CD8-positive, alpha-beta memory T cell (primary cell): ENCODE results near the gene USP16. TPM values are rescaled to one million over a fixed set of nuclear protein-coding genes. Genes with fewer than 3 reads are reported as not detected.
A peak's percentile ranks its signal among the peaks of the same experiment; 100 is the strongest.
"Not testable (repeated sequence)": the region's sequence is repeated elsewhere in the genome, so short reads cannot be mapped to it uniquely, and the experiment has no call there.

ENCODE experiments used
- CTCF ChIA-PET: fragments of 350-600 bp; sonication (Branson Sonifier 250); formaldehyde crosslinking; loops from one replicate; lab custom pipeline; 2021; ENCODE audit warnings: antibody characterized with exemption; lab: Charles Lee
- POLR2A ChIA-PET: fragments of 350-600 bp; sonication (Branson Sonifier 250); formaldehyde crosslinking; loops from one replicate; lab custom pipeline; 2021; ENCODE audit warnings: antibody characterized with exemption; lab: Charles Lee
- DNase-seq, 5 donors: peaks; one replicate each; pipeline versions ENCODE4 v3.0.0 to v3.0.0-alpha.2; 2020 to 2022; ENCODE audit warnings: mixed read lengths in 1 of 5
- H3K27ac ChIP-seq: one replicate; pipeline ENCODE4 v1.7.0; 2013; ENCODE audit warnings: low read depth, mild to moderate bottlenecking, low read length, moderate library complexity
- H3K27me3 ChIP-seq: 2 replicates; pipeline ENCODE4 v1.7.0; 2013; ENCODE audit warnings: low read length, mild to moderate bottlenecking; ENCODE audit not compliant: insufficient read depth, poor library complexity, severe bottlenecking
- H3K36me3 ChIP-seq: 2 replicates; pipeline ENCODE4 v1.7.0; 2013; ENCODE audit warnings: mild to moderate bottlenecking, low read length, moderate library complexity; ENCODE audit not compliant: insufficient read depth
- H3K4me1 ChIP-seq: 2 replicates; pipeline ENCODE4 v1.7.0; 2013; ENCODE audit warnings: mild to moderate bottlenecking, low read length, moderate library complexity; ENCODE audit not compliant: insufficient read depth
- H3K4me3 ChIP-seq: 2 replicates; pipeline ENCODE4 v1.7.0; 2013; ENCODE audit warnings: mild to moderate bottlenecking, low read length
- H3K9me3 ChIP-seq: 2 replicates; pipeline ENCODE4 v1.7.0; 2013; ENCODE audit warnings: mild to moderate bottlenecking, low read length
- H3K27ac Mint-ChIP-seq, 8 donors: one replicate each; pipeline ENCODE4 v1.8.0; 2020 to 2021; ENCODE audit warnings: mixed read lengths in 8 of 8, mild to moderate bottlenecking in 6 of 8, inconsistent platforms in 3 of 8, moderate library complexity in 3 of 8
- H3K27me3 Mint-ChIP-seq, 2 donors: one replicate each; pipeline ENCODE4 v1.8.0; 2020 to 2021; ENCODE audit warnings: mixed read lengths in 2 of 2, mild to moderate bottlenecking in 1 of 2, moderate library complexity in 1 of 2
- H3K36me3 Mint-ChIP-seq, 3 donors: one replicate each; pipeline ENCODE4 v1.8.0; 2020 to 2021; ENCODE audit warnings: mixed read lengths in 3 of 3, inconsistent platforms in 1 of 3, mild to moderate bottlenecking in 1 of 3
- H3K4me1 Mint-ChIP-seq, 3 donors: one replicate each; pipeline ENCODE4 v1.8.0; 2020 to 2021; ENCODE audit warnings: mixed read lengths in 3 of 3, inconsistent platforms in 1 of 3, mild to moderate bottlenecking in 1 of 3
- H3K4me3 Mint-ChIP-seq, 7 donors: one replicate each; pipeline ENCODE4 v1.8.0; 2020 to 2021; ENCODE audit warnings: mixed read lengths in 7 of 7, mild to moderate bottlenecking in 6 of 7, moderate library complexity in 4 of 7, inconsistent platforms in 2 of 7
- H3K9me3 Mint-ChIP-seq, 5 donors: one replicate each; pipeline ENCODE4 v1.8.0; 2020 to 2022; ENCODE audit warnings: mixed read lengths in 5 of 5, mild to moderate bottlenecking in 3 of 5, moderate library complexity in 2 of 5, inconsistent platforms in 1 of 5
- polyA plus RNA-seq: library from polyadenylated mRNA; unstranded; fragments of 300-500 nt; fragmentation: Illumina TruSeq; gene quantifications from one replicate; pipeline ENCODE4 v1.2.3, GENCODE V29; 2021
- total RNA-seq, 2 experiments: library from RNA; stranded (reverse); gene quantifications; one replicate each; pipeline ENCODE4 v1.2.3, GENCODE V29; 2021

Gene USP16
- total and polyA plus RNA-seq, 3 experiments from 2014 or later, result 32.5 to 55.9 (median 55.7) TPM

DNA sequence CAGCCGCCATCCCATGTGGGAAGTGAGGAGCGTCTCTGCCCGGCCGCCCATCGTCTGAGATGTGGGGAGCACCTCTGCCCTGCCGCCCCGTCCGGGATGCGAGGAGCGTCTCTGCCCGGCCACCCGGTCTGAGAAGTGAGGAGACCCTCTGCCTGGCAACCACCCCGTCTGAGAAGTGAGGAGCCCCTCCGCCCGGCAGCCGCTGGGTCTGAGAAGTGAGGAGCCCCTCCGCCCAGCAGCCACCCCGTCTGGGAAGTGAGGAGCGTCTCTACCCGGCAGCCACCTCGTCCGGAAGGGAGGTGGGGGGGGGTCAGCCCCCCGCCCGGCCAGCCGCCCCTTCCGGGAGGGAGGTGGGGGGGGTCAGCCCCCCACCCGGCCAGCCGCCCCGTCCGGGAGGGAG lies 13.2 kb upstream of the USP16 start:
- H3K27ac Mint-ChIP-seq, H3K27ac ChIP-seq, CTCF ChIA-PET, H3K27me3 ChIP-seq, POLR2A ChIA-PET, H3K27me3 Mint-ChIP-seq, H3K4me3 ChIP-seq, H3K9me3 ChIP-seq, H3K4me3 Mint-ChIP-seq, H3K9me3 Mint-ChIP-seq, DNase-seq, H3K4me1 ChIP-seq, H3K36me3 ChIP-seq: not testable (repeated sequence)
- peaks cover 0 to 22% (median 4%) of the 10 kb centered on the region in 3 donors for H3K36me3 Mint-ChIP-seq
- H3K4me1 Mint-ChIP-seq, result peaks cover 0 to 10% (median 0%) of the 10 kb centered on the region in 3 donors

DNA sequence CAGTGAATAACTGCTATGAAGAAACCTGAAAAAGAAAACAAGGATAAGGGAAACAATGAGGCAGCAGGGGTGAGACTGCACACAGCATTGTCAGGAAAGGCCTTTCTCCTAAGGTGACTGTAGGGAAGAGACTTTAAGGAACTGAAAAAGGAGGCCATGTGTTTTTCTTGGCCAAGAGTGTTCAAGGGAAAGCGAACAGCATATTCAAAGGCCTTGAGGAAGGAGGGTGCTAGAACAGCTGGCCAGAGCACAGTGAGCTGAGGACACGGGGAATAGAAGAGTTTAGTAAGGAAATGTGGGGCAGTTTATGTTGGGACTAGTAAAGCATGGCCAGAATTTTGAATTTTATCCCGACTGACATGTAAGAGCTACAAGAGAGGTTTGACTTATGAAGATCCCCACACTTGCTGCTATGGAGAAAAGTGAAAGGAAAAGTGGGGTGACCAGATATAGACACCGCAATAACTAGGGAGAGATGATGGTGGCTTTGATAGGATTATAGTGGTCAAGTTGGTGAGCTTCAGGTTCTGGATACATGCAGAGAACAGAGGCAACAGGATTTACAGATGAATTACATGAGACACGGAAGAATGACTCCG lies 6.7 kb upstream of the USP16 start:
- peaks cover 0 to 3% of the 10 kb centered on the region in 2 donors for H3K27me3 Mint-ChIP-seq
- Histone ChIP-seq H3K36me3 (no peaks in the 10 kb centered on the region), H3K9me3 (no peaks in the 10 kb centered on the region), H3K27me3 (no peaks in the 10 kb centered on the region), H3K27ac (peak overlapping the region; percentile 92), H3K4me1 (peaks cover 26% of the 10 kb centered on the region), H3K4me3 (peak overlapping the region; percentile 89)
- H3K4me3 Mint-ChIP-seq, result peak overlapping the region; percentile 74 to 90 (median 88)
- no peak for DNase-seq
- peaks cover 0 to 7% (median 2%) of the 10 kb centered on the region in 3 donors for H3K36me3 Mint-ChIP-seq
- CTCF ChIA-PET, result interaction anchor here (1.1 to 1.3 kb wide), 2 partner anchors 12 to 15 kb away, joined by 4 to 7 read pairs; no protein-coding TSS in a partner anchor
- H3K27ac Mint-ChIP-seq, result peak overlapping the region; percentile 36 to 92 (median 84)
- H3K9me3 Mint-ChIP-seq, result no peaks in the 10 kb centered on the region
- peaks cover 27 to 52% (median 35%) of the 10 kb centered on the region in 3 donors for H3K4me1 Mint-ChIP-seq
- POLR2A ChIA-PET, result interaction anchor here (2.3 to 3.2 kb wide), 2 partner anchors 15 to 25 kb away, joined by 12 to 60 read pairs; partner anchors contain the start of gene LTN1

DNA sequence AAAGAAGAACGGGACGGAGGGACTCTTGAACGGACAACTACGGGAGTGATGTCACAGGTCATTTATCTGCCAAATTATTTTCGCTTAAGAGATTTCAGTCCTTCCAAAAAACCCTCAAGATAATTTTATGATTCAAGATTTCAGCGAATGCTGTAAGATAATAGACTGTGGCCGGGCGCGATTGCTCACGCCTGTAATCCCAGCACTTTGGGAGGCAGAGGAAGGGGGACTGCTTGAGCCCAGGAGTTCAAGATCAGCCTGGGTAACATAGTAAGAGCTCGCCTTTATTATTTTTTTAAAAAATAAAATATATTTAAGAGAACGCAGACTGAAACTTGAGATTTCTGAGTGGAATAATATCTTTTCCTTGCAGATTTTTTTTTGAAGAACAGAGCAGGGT lies 5.9 kb upstream of the USP16 start:
- Histone ChIP-seq H3K36me3 (no peaks in the 10 kb centered on the region), H3K9me3 (no peaks in the 10 kb centered on the region), H3K27me3 (no peaks in the 10 kb centered on the region), H3K27ac (peak overlapping the region; percentile 92), H3K4me3 (peak overlapping the region; percentile 89), H3K4me1 (peaks cover 34% of the 10 kb centered on the region)
- POLR2A ChIA-PET, result interaction anchor here (2.3 to 3.2 kb wide), 2 partner anchors 16 to 26 kb away, joined by 12 to 60 read pairs; partner anchors contain the start of gene LTN1
- DNase-seq, result no peak
- peaks cover 0 to 3% of the 10 kb centered on the region in 2 donors for H3K27me3 Mint-ChIP-seq
- peaks cover 32 to 59% (median 42%) of the 10 kb centered on the region in 3 donors for H3K4me1 Mint-ChIP-seq
- peak overlapping the region; percentile 74 to 90 (median 88) for H3K4me3 Mint-ChIP-seq
- CTCF ChIA-PET, result interaction anchor here (1.3 to 1.4 kb wide), 2 partner anchors 16 to 58 kb away, joined by 3 to 7 read pairs; no protein-coding TSS in a partner anchor
- H3K9me3 Mint-ChIP-seq, result no peaks in the 10 kb centered on the region
- peak overlapping the region; percentile 36 to 97 (median 86) for H3K27ac Mint-ChIP-seq
- H3K36me3 Mint-ChIP-seq, result peaks cover 0 to 7% (median 2%) of the 10 kb centered on the region in 3 donors

DNA sequence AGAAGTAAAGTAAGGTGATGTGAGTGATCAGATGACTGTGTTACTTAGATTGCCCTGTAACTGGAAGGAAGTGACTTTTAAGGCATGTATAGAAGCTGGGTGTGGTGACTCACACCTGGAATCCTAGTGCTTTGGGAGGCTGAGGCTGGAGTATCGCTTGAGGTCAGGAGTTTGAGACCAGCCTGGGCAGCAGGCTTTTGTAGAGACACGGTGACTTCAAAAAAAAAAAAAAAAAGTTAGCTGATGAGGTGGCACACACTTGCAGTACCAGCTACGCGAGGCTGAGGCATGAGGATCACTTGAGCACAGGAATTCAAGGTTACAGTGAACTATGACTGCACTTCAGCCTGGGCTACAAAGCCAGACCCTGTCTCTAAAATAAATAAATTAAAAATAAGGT lies 2.3 kb upstream of the USP16 start:
- no peaks in the 10 kb centered on the region for H3K36me3 ChIP-seq
- ChIA-PET CTCF (interaction anchor here (0.8 to 2.9 kb wide), 2 partner anchors 18 to 20 kb away, joined by 3 to 15 read pairs; no protein-coding TSS in a partner anchor), POLR2A (interaction anchor here (1.9 to 4.8 kb wide), 3 partner anchors 19 to 51 kb away, joined by 10 to 108 read pairs (median 32); partner anchors contain the start of genes CCT8 and LTN1)
- peak overlapping the region; percentile 15 to 89 (median 60) for H3K4me3 Mint-ChIP-seq
- peak in 3 of 5 donors; percentile 7 to 52 (median 21) for DNase-seq
- no peak overlapping the region for H3K4me3 ChIP-seq
- peak overlapping the region; percentile 70 to 98 (median 90) for H3K27ac Mint-ChIP-seq
- H3K27ac ChIP-seq, result no peak overlapping the region
- peaks cover 54 to 75% (median 72%) of the 10 kb centered on the region in 3 donors for H3K4me1 Mint-ChIP-seq
- peaks cover 62% of the 10 kb centered on the region for H3K4me1 ChIP-seq
- no peaks in the 10 kb centered on the region for H3K9me3 ChIP-seq
- peaks cover 0 to 22% (median 4%) of the 10 kb centered on the region in 3 donors for H3K36me3 Mint-ChIP-seq
- H3K27me3 Mint-ChIP-seq, result peaks cover 0 to 6% of the 10 kb centered on the region in 2 donors
- H3K27me3 ChIP-seq, result no peaks in the 10 kb centered on the region
- H3K9me3 Mint-ChIP-seq, result no peaks in the 10 kb centered on the region

DNA sequence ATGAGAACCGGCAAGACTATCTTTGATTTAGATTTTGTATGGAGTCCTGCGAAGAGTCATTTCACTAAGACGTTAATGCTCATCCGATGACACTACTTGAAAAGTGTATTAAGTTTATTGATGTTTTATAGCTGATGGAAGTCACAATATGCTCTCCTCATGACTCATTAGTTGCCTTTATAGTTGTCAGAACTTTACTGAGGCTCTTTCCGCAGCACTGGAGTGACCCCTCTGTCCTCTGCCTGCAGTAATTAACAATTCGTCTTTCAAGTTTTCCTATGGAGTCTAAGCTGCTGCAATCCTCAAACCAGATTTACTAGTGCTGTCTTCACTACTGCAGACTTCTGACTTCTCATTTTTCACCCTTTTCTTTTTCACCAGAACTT lies 853 bp downstream of the USP16 start:
- Histone ChIP-seq H3K4me3 (peak overlapping the region; percentile 94), H3K9me3 (no peaks in the 10 kb centered on the region), H3K27me3 (no peaks in the 10 kb centered on the region), H3K36me3 (no peaks in the 10 kb centered on the region), H3K4me1 (peaks cover 51% of the 10 kb centered on the region), H3K27ac (peak overlapping the region; percentile 99)
- Mint-ChIP-seq H3K4me1 (peaks cover 49 to 73% (median 73%) of the 10 kb centered on the region in 3 donors), H3K27ac (peak overlapping the region; percentile 97 to 100 (median 99)), H3K9me3 (no peaks in the 10 kb centered on the region), H3K4me3 (peak overlapping the region; percentile 91 to 99 (median 97)), H3K36me3 (peaks cover 0 to 35% (median 10%) of the 10 kb centered on the region in 3 donors), H3K27me3 (peaks cover 0 to 3% of the 10 kb centered on the region in 2 donors)
- POLR2A ChIA-PET, result interaction anchor here (0.5 to 4.8 kb wide), 9 partner anchors 15 to 69 kb away, joined by 4 to 108 read pairs (median 5); partner anchors contain the start of genes CCT8 and LTN1
- CTCF ChIA-PET, result interaction anchor here (1.7 to 2.1 kb wide), 3 partner anchors 20 to 33 kb away, joined by 5 to 14 read pairs (median 8); partner anchors contain the start of gene LTN1
- DNase-seq, result peak in 1 of 5 donors; percentile 10

DNA sequence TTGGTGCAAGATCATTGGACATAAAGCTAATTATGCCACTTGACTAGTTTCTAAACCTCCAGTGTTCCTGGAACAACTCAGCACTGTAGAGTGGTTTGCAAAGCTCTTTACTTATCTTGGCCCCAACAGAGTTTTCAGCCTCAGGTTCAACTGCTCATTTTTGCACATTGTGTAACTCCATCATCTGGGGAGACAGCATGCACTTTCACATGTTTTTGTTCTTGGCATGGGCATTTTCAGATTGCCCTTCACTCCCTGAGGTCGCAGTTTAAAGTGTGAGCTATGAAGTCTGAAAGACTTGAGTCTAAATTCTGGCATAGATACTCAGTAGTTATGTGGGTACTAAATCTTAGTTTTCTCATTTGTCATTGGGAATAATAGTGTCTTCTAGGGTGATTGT lies 5.1 kb downstream of the USP16 start:
- ChIA-PET POLR2A (interaction anchor here (0.9 kb wide), 1 partner anchor 37 kb away, joined by 3 read pairs; the partner anchor contains the start of gene LTN1), CTCF (no interaction called here)
- H3K27ac Mint-ChIP-seq, result peak overlapping the region in 2 of 8 donors; percentile 2 to 21
- Histone ChIP-seq H3K27me3 (no peaks in the 10 kb centered on the region), H3K4me3 (no peak overlapping the region), H3K27ac (no peak overlapping the region), H3K9me3 (no peaks in the 10 kb centered on the region), H3K4me1 (peaks cover 26% of the 10 kb centered on the region), H3K36me3 (peaks cover 32% of the 10 kb centered on the region)
- peaks cover 42 to 67% (median 59%) of the 10 kb centered on the region in 3 donors for H3K4me1 Mint-ChIP-seq
- DNase-seq, result no peak
- H3K9me3 Mint-ChIP-seq, result no peaks in the 10 kb centered on the region
- H3K36me3 Mint-ChIP-seq, result peaks cover 8 to 72% (median 22%) of the 10 kb centered on the region in 3 donors
- peak overlapping the region in 1 of 7 donors; percentile 18 for H3K4me3 Mint-ChIP-seq
- H3K27me3 Mint-ChIP-seq, result peaks cover 0 to 2% of the 10 kb centered on the region in 2 donors

DNA sequence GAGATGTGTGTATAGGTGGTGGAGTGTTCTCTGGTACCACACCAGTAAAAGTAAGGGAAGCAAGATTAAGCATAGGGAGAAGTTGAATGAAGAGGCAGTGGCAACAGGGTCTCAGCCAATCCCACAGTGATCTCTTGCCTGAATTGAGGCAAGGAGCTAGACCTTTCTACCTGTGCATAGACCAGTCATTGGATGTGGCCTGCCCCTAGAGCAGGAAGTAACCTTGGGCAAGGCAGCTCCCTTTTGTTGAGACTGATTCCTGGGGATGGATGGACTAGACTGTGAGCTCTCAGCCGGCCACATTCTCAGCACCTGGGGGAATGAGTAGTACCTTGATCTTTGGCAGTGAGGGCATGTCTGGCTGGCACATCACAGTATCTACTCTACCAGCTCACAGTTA lies 6.4 kb downstream of the USP16 start:
- Histone ChIP-seq H3K27ac (no peak overlapping the region), H3K4me3 (no peak overlapping the region), H3K36me3 (peaks cover 32% of the 10 kb centered on the region), H3K27me3 (no peaks in the 10 kb centered on the region), H3K9me3 (no peaks in the 10 kb centered on the region), H3K4me1 (peaks cover 18% of the 10 kb centered on the region)
- H3K27me3 Mint-ChIP-seq, result no peaks in the 10 kb centered on the region
- H3K36me3 Mint-ChIP-seq, result peaks cover 14 to 67% (median 22%) of the 10 kb centered on the region in 3 donors
- peak overlapping the region in 2 of 8 donors; percentile 21 to 46 for H3K27ac Mint-ChIP-seq
- ChIA-PET POLR2A (no interaction called here), CTCF (interaction anchor here (0.8 kb wide), 1 partner anchor 15 kb away, joined by 3 read pairs; no protein-coding TSS in a partner anchor)
- no peaks in the 10 kb centered on the region for H3K9me3 Mint-ChIP-seq
- H3K4me1 Mint-ChIP-seq, result peaks cover 33 to 54% (median 52%) of the 10 kb centered on the region in 3 donors
- no peak overlapping the region for H3K4me3 Mint-ChIP-seq
- DNase-seq, result no peak
